Activated CD4-positive, alpha-beta memory T cell treated with anti-CD3 and anti-CD28 coated beads, Interleukin-2, amount 10 ng/mL, durations not matched to agents 7 days and 5 days (primary cell): ENCODE measurements around the gene TSSC4. TPM values are rescaled to one million over a fixed set of nuclear protein-coding genes. Genes with fewer than 3 reads are reported as not detected.
"Not testable (repeated sequence)": the region's sequence is repeated elsewhere in the genome, so short reads cannot be mapped to it uniquely, and the experiment has no call there.

ENCODE experiments used
- CTCF ChIA-PET: fragments of 350-600 bp; sonication (Branson Sonifier 250); formaldehyde crosslinking; loops from one replicate; lab custom pipeline; 2021; ENCODE audit warnings: antibody characterized with exemption, inconsistent platforms; lab: Charles Lee
- POLR2A ChIA-PET: fragments of 350-600 bp; sonication (Branson Sonifier 250); formaldehyde crosslinking; loops from one replicate; lab custom pipeline; 2021; ENCODE audit warnings: antibody characterized with exemption; lab: Charles Lee
- DNase-seq: peaks from one replicate; pipeline ENCODE4 v3.0.0-alpha.2; 2020
- H3K27ac Mint-ChIP-seq: one replicate; pipeline ENCODE4 v1.8.0; 2021; ENCODE audit warnings: mild to moderate bottlenecking, mixed read lengths
- H3K27me3 Mint-ChIP-seq: one replicate; pipeline ENCODE4 v1.8.0; 2021; ENCODE audit warnings: mixed read lengths
- H3K36me3 Mint-ChIP-seq: one replicate; pipeline ENCODE4 v1.8.0; 2021; ENCODE audit warnings: low read depth, mixed read lengths
- H3K4me1 Mint-ChIP-seq: one replicate; pipeline ENCODE4 v1.8.0; 2021; ENCODE audit warnings: mixed read lengths
- H3K4me3 Mint-ChIP-seq: one replicate; pipeline ENCODE4 v1.8.0; 2021; ENCODE audit warnings: mild to moderate bottlenecking, mixed read lengths
- H3K9me3 Mint-ChIP-seq: one replicate; pipeline ENCODE4 v1.8.0; 2021; ENCODE audit warnings: mixed read lengths
- total RNA-seq, 2 experiments: library from RNA; stranded (reverse); gene quantifications; one replicate each; pipeline ENCODE4 v1.2.3, GENCODE V29; 2021

TSSC4 gene
- total RNA-seq, 2 experiments from 2014 or later = 46.4 to 46.5 TPM

DNA sequence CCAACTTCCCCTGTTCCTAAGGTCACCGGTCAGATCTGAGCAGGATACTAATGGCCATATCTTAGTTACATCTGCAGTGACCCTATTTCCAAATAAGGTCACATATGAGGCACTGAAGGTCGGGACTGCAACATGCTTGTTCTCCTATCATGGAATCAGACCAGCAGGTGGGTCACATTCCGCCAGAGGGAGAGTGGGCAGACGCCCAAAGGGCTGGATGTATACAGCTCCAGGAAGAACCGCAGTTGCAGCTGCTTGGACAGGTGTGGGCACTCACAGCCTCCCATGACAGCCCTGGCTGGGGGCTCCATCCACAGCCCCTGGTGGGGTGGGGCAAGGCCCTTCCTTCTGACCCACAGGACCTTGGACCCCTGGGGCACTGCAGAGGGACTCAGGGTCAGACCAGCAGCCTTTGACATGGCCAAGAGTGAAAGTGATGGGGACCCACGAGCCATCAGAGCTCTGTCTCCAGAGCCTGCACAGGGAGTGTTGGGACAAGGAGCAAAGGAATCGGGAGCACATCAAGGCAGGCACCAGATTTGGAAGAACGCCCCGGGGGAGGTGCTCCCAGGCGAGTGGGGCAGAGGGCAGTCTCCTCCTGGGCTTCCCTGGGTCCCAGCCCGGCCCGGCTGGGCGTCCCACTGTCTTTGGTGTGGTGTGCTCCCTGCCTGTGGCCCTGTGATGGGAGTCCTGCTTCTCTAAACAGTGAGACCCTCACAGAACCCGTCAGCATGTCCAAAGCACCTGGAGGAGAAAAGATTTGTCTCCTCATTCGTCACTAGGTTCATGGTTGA lies 36.8 kb upstream of the TSSC4 start:
- CTCF ChIA-PET = no interaction called here

DNA sequence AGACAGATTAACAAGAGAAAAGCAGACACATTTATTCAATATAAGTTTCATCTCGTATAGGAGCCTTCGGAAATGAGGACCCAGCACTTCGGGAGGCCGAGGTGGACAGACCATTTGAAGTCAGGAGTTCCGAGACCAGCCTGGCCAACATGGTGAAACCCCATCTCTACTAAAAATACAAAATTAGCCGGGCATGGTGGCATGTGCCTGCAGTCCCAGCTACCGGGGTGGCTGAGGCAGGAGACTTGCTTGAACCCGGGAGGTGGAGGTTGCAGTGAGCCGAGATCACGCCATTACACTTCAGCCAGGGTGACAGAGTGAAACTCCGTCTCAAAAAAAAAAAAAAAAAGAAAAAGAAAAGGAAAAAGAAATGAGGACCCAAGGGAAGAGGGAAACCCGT lies 36.2 kb upstream of the TSSC4 start:
- H3K4me1 Mint-ChIP-seq, POLR2A ChIA-PET, H3K36me3 Mint-ChIP-seq, H3K9me3 Mint-ChIP-seq, H3K27me3 Mint-ChIP-seq, DNase-seq, H3K27ac Mint-ChIP-seq, H3K4me3 Mint-ChIP-seq, CTCF ChIA-PET: not testable (repeated sequence)

More for the DNA sequence above, 36.8 kb upstream of the TSSC4 start:
- H3K4me3 Mint-ChIP-seq = no peak overlapping the region
- H3K9me3 Mint-ChIP-seq = no peaks in the 10 kb centered on the region
- no peaks in the 10 kb centered on the region for H3K4me1 Mint-ChIP-seq
- POLR2A ChIA-PET = interaction anchor here (1.0 kb wide), 1 partner anchor 13 kb away, joined by 4 read pairs; no protein-coding TSS in a partner anchor
- H3K27ac Mint-ChIP-seq = no peak overlapping the region
- H3K27me3 Mint-ChIP-seq = peaks cover 6% of the 10 kb centered on the region
- no peak for DNase-seq
- no peaks in the 10 kb centered on the region for H3K36me3 Mint-ChIP-seq

DNA sequence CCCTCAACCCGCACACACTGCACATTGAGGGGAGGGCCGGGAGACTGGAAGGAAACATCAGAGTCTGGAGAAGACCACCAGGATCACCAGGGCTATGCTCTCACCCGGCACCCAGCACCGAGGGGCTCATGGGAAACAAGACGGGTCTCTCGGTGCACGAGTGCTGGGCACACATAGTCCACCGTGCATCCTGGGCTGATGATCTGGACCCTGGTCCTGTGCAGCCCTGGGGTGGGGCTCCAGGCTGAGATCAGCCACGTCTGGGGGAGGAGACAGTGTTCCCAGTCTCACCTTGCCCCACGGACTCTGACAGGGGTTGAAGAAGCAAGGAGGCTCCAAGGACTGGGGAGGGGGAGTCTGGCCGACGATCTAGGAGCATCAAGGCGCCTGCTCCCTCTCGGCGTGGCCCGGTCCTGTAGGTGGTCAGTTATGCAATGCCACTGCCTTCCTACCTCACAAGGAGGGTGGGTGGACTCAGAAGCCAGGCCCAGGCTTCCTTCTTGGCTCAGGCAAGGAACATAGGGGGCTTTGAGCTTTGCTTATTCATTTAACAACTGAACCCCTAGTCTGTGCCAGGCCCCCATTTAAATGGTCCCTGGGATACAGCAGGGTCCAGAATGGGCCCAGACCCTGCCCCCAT lies 34.9 kb upstream of the TSSC4 start:
- CTCF ChIA-PET = no interaction called here
- no peaks in the 10 kb centered on the region for H3K4me1 Mint-ChIP-seq
- H3K36me3 Mint-ChIP-seq = no peaks in the 10 kb centered on the region
- H3K27me3 Mint-ChIP-seq = peaks cover 6% of the 10 kb centered on the region
- DNase-seq = no peak
- no peaks in the 10 kb centered on the region for H3K9me3 Mint-ChIP-seq
- no peak overlapping the region for H3K27ac Mint-ChIP-seq
- POLR2A ChIA-PET = no interaction called here
- H3K4me3 Mint-ChIP-seq = no peak overlapping the region

DNA sequence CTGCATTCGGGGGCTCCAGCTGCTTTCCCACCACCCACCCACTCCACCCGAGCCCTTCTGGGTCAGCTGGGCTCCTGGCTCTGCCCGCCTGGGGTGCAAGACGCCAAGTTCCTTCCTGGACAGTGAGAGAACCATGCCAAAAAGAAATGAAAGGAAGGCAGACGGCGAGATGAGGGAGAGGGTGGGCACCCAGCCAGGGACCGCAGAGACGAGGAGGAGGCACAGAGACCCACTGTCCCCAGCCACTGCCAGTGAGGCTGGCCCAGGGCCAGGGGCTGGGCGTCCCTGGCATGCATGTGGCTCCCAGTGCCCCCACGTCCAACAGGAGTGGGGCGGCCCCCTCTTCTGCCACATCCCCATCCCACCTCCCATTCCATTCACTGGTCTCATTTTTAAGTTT lies 34.3 kb upstream of the TSSC4 start:
- H3K27me3 Mint-ChIP-seq = peaks cover 6% of the 10 kb centered on the region
- H3K4me1 Mint-ChIP-seq = no peaks in the 10 kb centered on the region
- H3K9me3 Mint-ChIP-seq = no peaks in the 10 kb centered on the region
- POLR2A ChIA-PET = no interaction called here
- no peak overlapping the region for H3K27ac Mint-ChIP-seq
- no peak overlapping the region for H3K4me3 Mint-ChIP-seq
- CTCF ChIA-PET = no interaction called here
- DNase-seq = no peak
- H3K36me3 Mint-ChIP-seq = no peaks in the 10 kb centered on the region

DNA sequence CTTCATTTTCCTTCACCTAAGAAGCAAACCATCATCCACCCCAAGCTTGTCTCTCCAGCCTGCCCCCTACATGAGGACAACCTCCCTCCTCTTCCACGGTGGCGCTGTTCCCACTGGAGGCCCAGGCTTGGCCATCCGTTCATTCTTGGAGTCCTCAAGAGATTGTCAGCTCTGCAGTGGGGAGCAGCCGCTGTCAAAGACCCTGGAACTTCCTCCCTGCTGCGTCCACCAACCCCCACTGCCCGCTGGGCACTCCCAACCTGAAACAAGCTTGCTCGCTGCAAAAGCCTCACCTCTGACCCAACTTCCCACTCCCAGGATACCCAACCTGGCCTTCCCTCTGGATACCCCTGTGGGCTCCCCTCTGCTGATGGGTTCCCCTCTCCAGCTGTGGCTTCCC lies 33.8 kb upstream of the TSSC4 start:
- Mint-ChIP-seq H3K27me3 (peaks cover 6% of the 10 kb centered on the region), H3K27ac (no peak overlapping the region), H3K4me1 (no peaks in the 10 kb centered on the region), H3K9me3 (no peaks in the 10 kb centered on the region), H3K36me3 (no peaks in the 10 kb centered on the region), H3K4me3 (no peak overlapping the region)
- ChIA-PET POLR2A (interaction anchor here (0.9 kb wide), 1 partner anchor 11 kb away, joined by 3 read pairs; no protein-coding TSS in a partner anchor), CTCF (no interaction called here)
- no peak for DNase-seq

DNA sequence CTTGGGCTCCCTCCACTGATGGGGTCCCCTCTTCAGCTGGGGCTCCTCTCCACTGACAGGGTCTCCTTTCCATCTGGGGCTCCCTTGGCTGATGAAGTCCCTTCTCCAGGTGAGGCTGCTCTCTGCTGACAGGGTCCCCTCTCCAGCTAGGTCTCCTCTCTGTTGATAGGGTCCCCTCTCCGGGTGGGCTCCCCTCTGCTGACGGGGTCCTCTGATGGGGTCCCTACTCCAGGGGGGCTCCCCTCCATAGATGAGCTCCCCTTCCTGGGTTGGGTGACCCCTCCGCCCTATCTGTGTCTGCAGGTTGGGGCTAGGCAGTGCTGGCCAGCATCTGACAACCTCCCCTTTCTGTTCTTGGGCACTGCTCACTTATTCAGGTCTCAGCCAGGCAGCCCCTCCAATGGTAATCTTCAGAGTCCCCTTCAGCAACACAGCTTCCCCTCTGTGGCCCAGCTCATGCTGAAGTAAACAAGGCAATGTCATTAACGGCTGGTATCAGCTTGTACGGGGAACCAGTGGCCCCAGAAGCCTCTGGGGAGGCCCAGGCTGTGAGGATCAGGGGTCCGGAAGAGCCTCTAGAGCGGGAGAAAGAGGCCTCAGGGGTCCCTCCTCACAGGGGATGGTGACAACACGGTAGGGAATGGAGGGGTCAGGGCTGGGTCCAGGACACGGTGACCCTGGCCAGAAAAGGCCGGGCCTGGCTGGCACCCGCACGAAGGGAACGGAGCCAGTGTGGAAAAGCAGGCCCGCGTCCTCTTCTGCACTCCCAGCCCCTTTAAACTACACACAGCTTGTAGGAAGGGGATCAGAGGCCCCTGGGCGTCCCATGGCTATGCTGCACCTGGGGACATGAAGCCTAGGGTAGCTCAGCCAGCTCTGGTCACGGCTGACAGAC lies 33.0 kb upstream of the TSSC4 start:
- Mint-ChIP-seq H3K4me3 (no peak overlapping the region), H3K36me3 (no peaks in the 10 kb centered on the region), H3K9me3 (no peaks in the 10 kb centered on the region), H3K27me3 (peaks cover 1% of the 10 kb centered on the region), H3K27ac (no peak overlapping the region), H3K4me1 (no peaks in the 10 kb centered on the region)
- no peak for DNase-seq
- ChIA-PET CTCF (interaction anchor here (1.2 kb wide), 1 partner anchor 63 kb away, joined by 3 read pairs; no protein-coding TSS in a partner anchor), POLR2A (interaction anchor here (0.9 kb wide), 1 partner anchor 10 kb away, joined by 3 read pairs; no protein-coding TSS in a partner anchor)

DNA sequence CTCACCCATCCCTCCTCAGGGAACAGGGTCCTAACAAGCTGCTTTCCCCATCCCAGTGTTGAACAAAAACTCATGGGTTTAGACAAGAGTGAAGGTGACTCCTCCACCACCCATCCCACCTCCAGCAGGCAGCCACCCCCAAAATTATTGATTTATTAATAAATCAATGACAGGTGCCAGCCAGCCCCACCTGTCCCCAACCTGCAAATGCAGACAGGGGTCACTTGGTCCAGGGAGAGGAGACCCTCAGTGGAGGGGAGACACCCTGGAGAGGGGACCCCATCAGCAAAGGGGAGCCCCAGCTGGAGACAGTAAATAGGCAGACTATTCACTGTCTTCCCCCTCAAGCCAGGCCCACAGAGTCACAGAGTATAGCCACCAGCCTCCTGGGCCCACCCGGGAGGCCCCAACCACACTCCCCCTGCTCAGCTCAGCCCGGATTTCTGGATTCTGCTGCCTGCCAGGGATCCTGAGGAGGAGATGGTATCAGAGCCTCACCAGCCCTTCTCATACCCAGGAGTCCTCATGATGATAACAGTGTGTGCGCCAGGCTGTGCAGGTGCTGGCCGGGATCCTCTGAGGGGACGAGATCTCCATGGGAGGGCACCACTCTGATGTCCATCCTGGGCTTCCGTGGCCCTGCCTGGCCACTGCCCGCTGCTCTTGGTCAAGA lies 32.2 kb upstream of the TSSC4 start:
- Mint-ChIP-seq H3K36me3 (no peaks in the 10 kb centered on the region), H3K9me3 (no peaks in the 10 kb centered on the region), H3K27ac (no peak overlapping the region), H3K4me1 (no peaks in the 10 kb centered on the region), H3K27me3 (peaks cover 5% of the 10 kb centered on the region), H3K4me3 (no peak overlapping the region)
- CTCF ChIA-PET = interaction anchor here (1.2 kb wide), 1 partner anchor 63 kb away, joined by 3 read pairs; no protein-coding TSS in a partner anchor
- no peak for DNase-seq
- POLR2A ChIA-PET = no interaction called here

DNA sequence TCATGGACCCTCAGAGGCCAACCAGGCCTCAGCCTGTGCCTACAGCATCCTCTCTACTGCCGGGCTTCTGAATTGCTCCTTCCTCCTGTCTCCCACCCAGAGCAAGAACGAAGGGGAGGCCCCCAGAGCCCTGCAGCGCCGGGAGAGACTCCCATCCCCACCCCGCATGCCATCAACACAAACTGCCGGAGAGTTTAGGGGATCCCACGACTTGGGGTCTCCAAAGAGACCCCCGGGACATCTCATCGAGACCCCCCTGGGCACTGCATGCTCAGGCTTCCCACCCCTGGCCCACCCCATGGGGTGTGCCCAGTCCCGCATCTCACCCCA lies 31.7 kb upstream of the TSSC4 start:
- Mint-ChIP-seq H3K36me3 (no peaks in the 10 kb centered on the region), H3K4me3 (no peak overlapping the region), H3K9me3 (no peaks in the 10 kb centered on the region), H3K27me3 (peaks cover 5% of the 10 kb centered on the region), H3K27ac (no peak overlapping the region), H3K4me1 (no peaks in the 10 kb centered on the region)
- ChIA-PET POLR2A (no interaction called here), CTCF (no interaction called here)
- DNase-seq = no peak

DNA sequence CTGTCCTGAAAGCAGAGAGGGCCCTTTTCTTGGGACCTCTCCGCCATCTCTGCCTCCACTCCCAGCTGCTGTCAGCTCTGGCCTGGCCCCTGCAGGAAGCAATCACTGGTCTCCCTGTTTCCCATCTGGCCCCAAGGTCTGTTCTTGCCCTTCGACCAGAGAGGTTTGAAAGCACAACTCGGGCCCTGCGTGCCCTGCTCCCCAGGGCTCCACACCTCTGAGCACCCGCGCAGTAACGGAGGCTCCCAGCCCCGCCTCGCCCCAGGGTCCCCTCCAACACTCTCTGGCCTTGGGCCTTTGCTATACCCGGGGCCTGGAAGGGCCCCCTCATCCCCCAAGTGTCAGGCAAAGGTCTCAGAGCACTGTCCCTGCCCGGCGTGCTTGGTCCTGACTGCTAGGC lies 31.2 kb upstream of the TSSC4 start:
- Mint-ChIP-seq H3K36me3 (no peaks in the 10 kb centered on the region), H3K4me1 (no peaks in the 10 kb centered on the region), H3K27me3 (peaks cover 5% of the 10 kb centered on the region), H3K9me3 (no peaks in the 10 kb centered on the region), H3K27ac (no peak overlapping the region), H3K4me3 (no peak overlapping the region)
- POLR2A ChIA-PET = no interaction called here
- no peak for DNase-seq
- CTCF ChIA-PET = no interaction called here

DNA sequence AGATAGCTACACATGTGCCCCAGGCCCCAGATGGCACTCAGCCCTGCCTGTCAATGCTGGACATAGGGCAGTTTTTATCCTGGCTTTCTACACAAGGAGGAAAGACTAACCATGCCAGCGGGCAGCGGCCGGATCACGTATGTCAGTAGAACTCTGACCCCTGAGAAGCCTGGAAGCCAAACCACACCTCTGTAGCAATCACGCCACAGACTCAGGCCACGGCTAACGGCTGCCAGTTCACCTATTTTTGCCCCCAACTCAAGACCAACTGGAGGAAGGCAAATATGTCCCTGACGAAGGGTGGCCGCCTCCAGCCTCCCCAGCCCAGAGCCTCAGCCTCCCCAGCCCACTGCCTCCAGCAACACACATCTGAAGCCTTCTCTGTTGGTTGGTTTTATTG lies 30.7 kb upstream of the TSSC4 start:
- ChIA-PET CTCF (no interaction called here), POLR2A (no interaction called here)
- Mint-ChIP-seq H3K4me1 (no peaks in the 10 kb centered on the region), H3K27me3 (peaks cover 5% of the 10 kb centered on the region), H3K27ac (no peak overlapping the region), H3K4me3 (no peak overlapping the region), H3K9me3 (no peaks in the 10 kb centered on the region), H3K36me3 (no peaks in the 10 kb centered on the region)
- no peak for DNase-seq

DNA sequence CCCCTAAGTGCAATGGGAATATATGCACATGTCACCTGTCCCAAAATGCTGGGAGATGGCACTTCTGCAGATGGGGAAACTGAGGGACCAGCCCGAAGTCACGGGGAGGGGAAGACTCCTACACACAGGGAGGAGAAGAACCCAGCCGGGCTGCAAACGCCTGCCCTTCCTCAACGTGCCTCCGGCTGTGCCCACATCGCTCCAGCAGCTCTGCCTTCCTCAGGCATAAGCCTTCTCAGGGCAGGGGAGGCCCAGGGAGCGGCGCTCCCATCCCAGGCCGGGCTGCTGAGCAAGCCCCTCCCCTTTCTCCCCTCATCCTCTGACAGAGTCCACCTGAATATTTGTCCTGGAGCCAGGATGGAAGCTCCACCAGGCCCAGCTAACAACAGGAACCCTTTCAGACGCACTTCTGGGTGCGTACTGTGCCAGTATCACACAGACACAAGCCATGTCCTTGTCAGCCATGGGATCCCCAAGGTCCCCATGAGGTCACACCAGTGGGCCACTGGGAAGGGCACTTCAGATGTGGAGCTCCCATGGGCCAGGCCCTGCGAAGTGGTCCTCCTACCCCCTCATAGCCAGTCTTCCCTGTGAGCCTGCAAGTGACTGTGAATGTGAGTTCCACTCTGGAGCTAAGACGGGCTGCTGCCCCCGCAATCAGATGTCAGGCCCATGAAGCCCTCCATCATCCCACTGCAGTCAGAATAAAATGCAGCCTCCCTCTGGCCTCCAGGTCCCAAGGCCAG lies 25.9 kb upstream of the TSSC4 start:
- Mint-ChIP-seq H3K36me3 (peaks cover 8% of the 10 kb centered on the region), H3K27me3 (peaks cover 5% of the 10 kb centered on the region), H3K9me3 (no peaks in the 10 kb centered on the region), H3K4me3 (no peak overlapping the region), H3K4me1 (peaks cover 17% of the 10 kb centered on the region), H3K27ac (no peak overlapping the region)
- CTCF ChIA-PET = interaction anchor here (0.8 to 1.2 kb wide), 2 partner anchors 10 to 188 kb away, joined by 3 to 4 read pairs; no protein-coding TSS in a partner anchor
- no peak for DNase-seq
- POLR2A ChIA-PET = interaction anchor here (0.6 kb wide), 1 partner anchor 52 kb away, joined by 3 read pairs; no protein-coding TSS in a partner anchor

DNA sequence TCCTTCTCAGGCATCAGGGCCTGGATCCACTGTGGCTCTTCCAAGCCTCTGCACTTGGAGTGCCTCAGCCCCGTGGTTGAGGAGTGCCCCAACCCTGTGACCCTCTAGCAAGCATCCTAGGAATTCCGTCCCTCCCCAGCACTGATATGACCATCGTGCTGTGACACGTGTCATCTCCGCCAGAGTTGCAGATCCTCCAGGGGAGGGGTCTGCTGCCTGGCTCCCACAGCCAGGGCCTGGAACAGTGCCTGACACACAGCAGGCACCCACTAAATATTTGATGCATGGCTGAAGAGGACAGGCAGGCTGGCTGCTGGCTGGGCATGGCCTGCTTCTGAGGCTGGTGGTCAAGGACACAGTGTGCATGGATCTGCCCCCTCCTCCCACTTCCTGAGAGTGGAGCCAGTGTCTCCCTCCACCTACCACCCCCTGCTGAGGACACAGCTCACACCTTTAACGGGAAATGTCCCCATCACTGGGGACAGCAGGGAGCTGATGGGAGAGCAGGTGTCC lies 25.2 kb upstream of the TSSC4 start:
- no peak overlapping the region for H3K4me3 Mint-ChIP-seq
- H3K36me3 Mint-ChIP-seq = peaks cover 12% of the 10 kb centered on the region
- CTCF ChIA-PET = interaction anchor here (3.6 kb wide), 1 partner anchor 70 kb away, joined by 15 read pairs; no protein-coding TSS in a partner anchor
- H3K9me3 Mint-ChIP-seq = no peaks in the 10 kb centered on the region
- POLR2A ChIA-PET = interaction anchor here (4.0 kb wide), 1 partner anchor 71 kb away, joined by 34 read pairs; the partner anchor contains the start of genes C11orf21 and TSPAN32
- peaks cover 5% of the 10 kb centered on the region for H3K27me3 Mint-ChIP-seq
- no peak overlapping the region for H3K27ac Mint-ChIP-seq
- peaks cover 24% of the 10 kb centered on the region for H3K4me1 Mint-ChIP-seq
- DNase-seq = no peak
